ENCODE results near the gene CTU1. TPM values are rescaled to one million over a fixed set of nuclear protein-coding genes. Genes with fewer than 3 reads are reported as not detected.
A peak's percentile ranks its signal among the peaks of the same experiment; 100 is the strongest.

Gene CTU1
- total RNA-seq, 2 donors from 2014 or later: 6.0 to 32.3 TPM

DNA sequence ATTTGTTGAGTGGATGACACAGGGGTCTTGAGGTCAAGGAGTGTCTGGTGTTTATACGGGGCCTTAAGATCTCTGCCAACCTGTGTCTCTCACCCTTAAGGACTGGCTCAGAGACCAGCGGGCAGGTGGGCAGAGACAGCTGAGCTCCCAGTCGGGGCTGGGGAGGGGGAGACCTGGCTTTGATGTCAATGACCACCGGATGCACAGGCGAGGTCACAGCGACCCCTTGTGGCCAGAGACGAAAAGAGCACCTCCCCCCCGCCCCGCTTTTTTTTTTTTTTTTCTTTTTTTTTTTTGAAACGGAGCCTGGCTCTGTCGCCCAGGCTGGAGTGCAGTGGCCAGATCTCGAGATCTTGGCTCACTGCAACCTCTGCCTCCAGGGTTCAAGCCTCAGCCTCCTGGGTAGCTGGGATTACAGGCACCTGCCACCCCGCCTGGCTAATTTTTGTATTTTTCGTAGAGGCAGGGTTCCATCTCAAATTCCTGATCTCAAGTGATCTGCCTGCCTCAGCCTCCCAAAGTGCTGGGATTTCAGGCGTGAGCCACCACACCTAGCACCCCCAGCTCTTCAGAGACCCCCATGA lies 13.4 kb downstream of the CTU1 start:
- TF ChIP-seq POLR2A (IDR thresholded peaks at IDR 0.05): no peak
- TF ChIP-seq, protein P1, sequence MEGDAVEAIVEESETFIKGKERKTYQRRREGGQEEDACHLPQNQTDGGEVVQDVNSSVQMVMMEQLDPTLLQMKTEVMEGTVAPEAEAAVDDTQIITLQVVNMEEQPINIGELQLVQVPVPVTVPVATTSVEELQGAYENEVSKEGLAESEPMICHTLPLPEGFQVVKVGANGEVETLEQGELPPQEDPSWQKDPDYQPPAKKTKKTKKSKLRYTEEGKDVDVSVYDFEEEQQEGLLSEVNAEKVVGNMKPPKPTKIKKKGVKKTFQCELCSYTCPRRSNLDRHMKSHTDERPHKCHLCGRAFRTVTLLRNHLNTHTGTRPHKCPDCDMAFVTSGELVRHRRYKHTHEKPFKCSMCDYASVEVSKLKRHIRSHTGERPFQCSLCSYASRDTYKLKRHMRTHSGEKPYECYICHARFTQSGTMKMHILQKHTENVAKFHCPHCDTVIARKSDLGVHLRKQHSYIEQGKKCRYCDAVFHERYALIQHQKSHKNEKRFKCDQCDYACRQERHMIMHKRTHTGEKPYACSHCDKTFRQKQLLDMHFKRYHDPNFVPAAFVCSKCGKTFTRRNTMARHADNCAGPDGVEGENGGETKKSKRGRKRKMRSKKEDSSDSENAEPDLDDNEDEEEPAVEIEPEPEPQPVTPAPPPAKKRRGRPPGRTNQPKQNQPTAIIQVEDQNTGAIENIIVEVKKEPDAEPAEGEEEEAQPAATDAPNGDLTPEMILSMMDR (IDR thresholded peaks at IDR 0.05): peak; percentile 54 to 90 (median 66)
- Histone ChIP-seq H3K9me3 (no peaks in the 10 kb centered on the region), H3K36me3 (replicated peaks in 1 of 2; ENCODE audit: insufficient read depth in 1 of 2, low read depth in 2 of 2) (no peaks in the 10 kb centered on the region), H3K27me3 (no peaks in the 10 kb centered on the region), H3K4me1 (peaks cover 5% of the 10 kb centered on the region), H3K4me3 (no peak overlapping the region), H3K27ac (no peak overlapping the region)
- no peak for ATAC-seq
- intact Hi-C loops (cut with DNase I): loop anchor here (5.0 to 10.0 kb wide), 2 partner anchors 72 to 160 kb away; no protein-coding TSS in a partner anchor
- peak in 3 of 4 donors; percentile 52 to 56 (median 54) for DNase-seq
- 24 to 26% methylated on average over 14 to 15 of the region's 15 CpGs for WGBS, 2 donors

DNA sequence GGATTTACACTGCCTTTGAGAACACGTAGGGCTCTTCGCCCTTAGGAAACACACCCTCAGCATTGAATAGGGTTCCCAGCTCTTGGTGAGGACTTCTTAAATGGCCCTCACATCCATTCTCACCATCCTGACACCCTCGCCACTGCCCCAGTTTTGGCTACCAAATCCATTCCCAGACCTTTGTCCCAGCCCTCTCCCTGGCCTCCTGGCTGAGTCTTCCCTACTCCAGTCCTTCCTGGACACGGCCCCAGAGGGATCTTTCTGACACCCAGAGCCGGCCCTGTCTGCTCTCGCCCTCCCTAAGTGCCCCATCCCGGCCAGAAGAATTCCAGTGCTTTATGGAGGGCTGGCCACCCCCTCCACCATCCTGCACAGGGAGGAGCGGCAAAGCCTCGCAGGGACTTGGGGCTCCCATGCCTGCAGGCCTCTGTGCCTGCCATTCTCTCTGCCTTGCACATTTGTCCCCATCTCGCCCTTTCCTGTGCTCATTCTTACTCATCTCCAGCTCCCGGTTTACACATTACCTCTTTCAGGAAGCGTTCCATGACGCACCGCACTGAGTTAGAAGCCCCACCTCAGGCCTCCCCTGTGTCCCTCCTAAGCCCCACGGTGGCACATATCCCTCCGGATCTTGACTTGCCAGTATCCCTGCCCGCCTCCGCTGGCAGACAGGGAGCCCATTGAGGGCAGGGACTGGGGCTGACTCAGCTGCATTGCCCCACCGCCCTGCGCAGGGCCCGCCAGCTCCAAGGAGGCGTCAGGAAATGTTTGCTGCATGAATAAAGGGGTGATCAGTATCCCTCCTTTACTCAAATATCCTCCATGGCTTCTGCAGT lies 14.5 kb downstream of the CTU1 start:
- H3K27ac ChIP-seq: no peak overlapping the region
- no peaks in the 10 kb centered on the region for H3K36me3 ChIP-seq (replicated peaks in 1 of 2; ENCODE audit: insufficient read depth in 1 of 2, low read depth in 2 of 2)
- ATAC-seq: no peak
- intact Hi-C loops (cut with DNase I): loop anchor here (10.0 kb wide), 1 partner anchor 159 kb away; no protein-coding TSS in a partner anchor
- no peaks in the 10 kb centered on the region for H3K9me3 ChIP-seq
- WGBS, 2 donors: 76 to 81% methylated on average over 22 of the region's 22 CpGs
- no peak overlapping the region for H3K4me3 ChIP-seq
- no peak for DNase-seq
- H3K4me1 ChIP-seq: peaks cover 5% of the 10 kb centered on the region
- TF ChIP-seq, protein P1 (IDR thresholded peaks at IDR 0.05): no peak
- no peak for TF ChIP-seq POLR2A (IDR thresholded peaks at IDR 0.05)
- H3K27me3 ChIP-seq: no peaks in the 10 kb centered on the region

DNA sequence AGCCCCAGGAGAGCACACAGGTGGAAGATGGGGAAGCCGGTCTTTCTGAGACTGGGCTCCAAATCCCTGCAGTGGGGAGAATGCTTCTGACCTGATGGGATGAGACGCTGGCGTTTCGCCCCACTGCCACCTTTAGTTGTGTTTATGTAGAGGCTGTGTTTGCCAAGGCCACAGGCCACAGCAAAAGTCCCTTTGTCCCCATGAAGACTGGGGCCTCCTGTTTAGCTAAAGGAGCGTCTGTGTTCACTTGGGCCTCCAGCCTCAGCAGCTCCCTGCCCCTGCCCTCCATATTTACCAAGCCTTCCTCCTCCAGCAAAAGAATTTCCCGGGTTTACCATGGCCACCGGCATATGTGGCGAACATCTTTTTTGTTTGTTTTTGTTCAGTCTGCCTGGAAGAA lies 15.1 kb downstream of the CTU1 start:
- WGBS, 2 donors: 44 to 54% methylated on average over 4 to 7 of the region's 8 CpGs

DNA sequence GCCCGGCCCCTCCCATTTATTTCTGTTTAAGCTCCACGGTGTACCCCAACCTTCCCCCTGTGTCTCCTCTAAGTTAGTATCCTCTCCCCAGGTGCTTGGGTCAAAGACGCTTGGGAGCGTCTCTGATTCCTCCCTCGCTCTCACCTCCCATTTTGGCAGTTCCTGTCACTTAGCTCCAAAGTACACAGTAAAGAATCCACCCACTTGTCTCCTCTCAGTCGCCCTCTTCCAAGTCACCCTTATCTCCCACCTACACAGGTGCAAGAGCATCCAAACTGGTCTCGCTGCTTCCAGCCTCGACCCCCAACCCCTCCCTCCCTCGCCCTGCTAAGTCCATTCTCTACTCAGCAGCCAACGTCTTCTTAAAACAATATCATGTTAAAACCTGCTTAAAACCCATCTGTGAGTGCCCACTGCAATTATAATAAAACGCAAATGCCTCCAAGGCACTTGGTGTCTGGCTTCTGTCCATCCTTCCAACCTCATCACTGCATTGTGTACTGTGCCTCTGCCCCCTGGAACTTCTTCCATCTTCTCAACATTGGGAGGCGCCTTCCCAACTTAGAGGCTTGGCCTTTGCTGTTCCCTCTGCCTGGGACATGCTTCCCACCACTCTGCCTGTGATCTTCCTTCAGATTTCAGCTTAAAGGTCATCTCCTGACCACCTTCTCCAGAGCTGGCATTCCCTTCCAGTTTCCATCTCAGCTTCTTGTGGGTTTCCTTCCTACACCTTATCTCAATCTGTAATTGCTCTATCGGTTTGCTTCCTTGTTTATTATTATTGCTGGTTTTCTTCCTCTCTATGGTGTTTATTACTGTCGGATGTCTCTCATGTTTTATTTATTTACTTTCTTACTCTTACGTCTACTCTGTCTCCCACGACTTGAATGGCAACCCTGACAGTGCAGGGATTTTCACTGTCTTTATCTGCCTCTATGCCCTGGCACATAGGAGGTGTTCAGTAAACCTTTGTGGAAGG lies 16.0 kb downstream of the CTU1 start:
- intact Hi-C loops (cut with DNase I): loop anchor here (10.0 kb wide), 1 partner anchor 157 kb away; no protein-coding TSS in a partner anchor
- Histone ChIP-seq H3K4me3 (no peak overlapping the region), H3K9me3 (no peaks in the 10 kb centered on the region), H3K27ac (no peak overlapping the region), H3K27me3 (no peaks in the 10 kb centered on the region), H3K36me3 (replicated peaks in 1 of 2; ENCODE audit: insufficient read depth in 1 of 2, low read depth in 2 of 2) (no peaks in the 10 kb centered on the region), H3K4me1 (peaks cover 7% of the 10 kb centered on the region)
- ATAC-seq (no peak), DNase-seq (no peak)
- WGBS, 2 donors: 50 to 53% methylated on average over 16 of the region's 16 CpGs
- no peak for TF ChIP-seq POLR2A (IDR thresholded peaks at IDR 0.05)
- TF ChIP-seq, protein P1 (IDR thresholded peaks at IDR 0.05): no peak

More for the DNA sequence above, 15.1 kb downstream of the CTU1 start:
- no peak overlapping the region for H3K4me3 ChIP-seq
- H3K27ac ChIP-seq: no peak overlapping the region
- intact Hi-C loops (cut with DNase I): loop anchor here (10.0 kb wide), 1 partner anchor 158 kb away; no protein-coding TSS in a partner anchor
- no peak for ATAC-seq
- peak in 1 of 4 donors; percentile 40 for DNase-seq
- H3K27me3 ChIP-seq: no peaks in the 10 kb centered on the region
- H3K4me1 ChIP-seq: peaks cover 5% of the 10 kb centered on the region
- no peak for TF ChIP-seq POLR2A (IDR thresholded peaks at IDR 0.05)
- TF ChIP-seq, protein P1 (IDR thresholded peaks at IDR 0.05): no peak
- no peaks in the 10 kb centered on the region for H3K36me3 ChIP-seq (replicated peaks in 1 of 2; ENCODE audit: insufficient read depth in 1 of 2, low read depth in 2 of 2)
- no peaks in the 10 kb centered on the region for H3K9me3 ChIP-seq

Measured in body of pancreas (tissue), 4 donors.